Dendritic cell treated with granulocyte-macrophage colony-stimulating factor and Interleukin-4, amounts not matched to agents 40 ng/mL and 50 ng/mL, for 4 days (primary cell): ENCODE results near the gene ATG7.
"Not testable (repeated sequence)": the region's sequence is repeated elsewhere in the genome, so short reads cannot be mapped to it uniquely, and the experiment has no call there.

Experiments
- H3K27ac Mint-ChIP-seq: one replicate; pipeline ENCODE4 v1.8.0; 2022; ENCODE audit warnings: mild to moderate bottlenecking, mixed read lengths
- H3K27me3 Mint-ChIP-seq: one replicate; pipeline ENCODE4 v1.8.0; 2022; ENCODE audit warnings: mild to moderate bottlenecking, mixed read lengths
- H3K36me3 Mint-ChIP-seq: one replicate; pipeline ENCODE4 v1.8.0; 2022; ENCODE audit warnings: low read depth, mixed read lengths
- H3K4me1 Mint-ChIP-seq: one replicate; pipeline ENCODE4 v1.8.0; 2022; ENCODE audit warnings: low read depth, mixed read lengths
- H3K4me3 Mint-ChIP-seq: one replicate; pipeline ENCODE4 v1.8.0; 2022; ENCODE audit warnings: mild to moderate bottlenecking, moderate library complexity, mixed read lengths
- H3K9me3 Mint-ChIP-seq: one replicate; pipeline ENCODE4 v1.8.0; 2022; ENCODE audit warnings: mixed read lengths
- intact Hi-C: fragments of 100-400 bp; cut with micrococcal nuclease; formaldehyde crosslinking; loops from one replicate; pipeline ENCODE4 v1.15.0; 2022

The ATG7 gene

GRCh38 chr3:11480663-11481298 is 208.6 kb downstream of the ATG7 start:
- H3K9me3 Mint-ChIP-seq, result no peaks in the 10 kb centered on the region
- no peak overlapping the region for H3K4me3 Mint-ChIP-seq
- H3K27me3 Mint-ChIP-seq, result no peaks in the 10 kb centered on the region
- H3K27ac Mint-ChIP-seq, result no peak overlapping the region
- H3K4me1 Mint-ChIP-seq, result peaks cover 9% of the 10 kb centered on the region
- H3K36me3 Mint-ChIP-seq, result no peaks in the 10 kb centered on the region
- intact Hi-C loops, result no loop called here

GRCh38 chr3:11481556-11481955 is 209.4 kb downstream of the ATG7 start:
- no peak overlapping the region for H3K4me3 Mint-ChIP-seq
- peaks cover 14% of the 10 kb centered on the region for H3K4me1 Mint-ChIP-seq
- no peaks in the 10 kb centered on the region for H3K36me3 Mint-ChIP-seq
- H3K9me3 Mint-ChIP-seq, result no peaks in the 10 kb centered on the region
- no peak overlapping the region for H3K27ac Mint-ChIP-seq
- intact Hi-C loops, result no loop called here
- H3K27me3 Mint-ChIP-seq, result no peaks in the 10 kb centered on the region

GRCh38 chr3:11482021-11482420 is 209.8 kb downstream of the ATG7 start:
- Mint-ChIP-seq H3K36me3 (no peaks in the 10 kb centered on the region), H3K4me1 (peaks cover 14% of the 10 kb centered on the region), H3K9me3 (no peaks in the 10 kb centered on the region), H3K4me3 (no peak overlapping the region), H3K27ac (no peak overlapping the region), H3K27me3 (no peaks in the 10 kb centered on the region)
- intact Hi-C loops, result no loop called here

- H3K27ac Mint-ChIP-seq, H3K27me3 Mint-ChIP-seq, intact Hi-C loops, H3K4me3 Mint-ChIP-seq: not testable (repeated sequence)
- Mint-ChIP-seq H3K4me1 (peaks cover 27% of the 10 kb centered on the region), H3K36me3 (peaks cover 47% of the 10 kb centered on the region), H3K9me3 (peaks cover 32% of the 10 kb centered on the region)
Measured at GRCh38 chr3:11488356-11488755, 216.2 kb downstream of the ATG7 start.

- Mint-ChIP-seq H3K4me3 (no peak overlapping the region), H3K36me3 (peaks cover 63% of the 10 kb centered on the region), H3K27me3 (no peaks in the 10 kb centered on the region), H3K27ac (peak overlapping the region; percentile 58), H3K9me3 (peaks cover 42% of the 10 kb centered on the region), H3K4me1 (peaks cover 39% of the 10 kb centered on the region)
- intact Hi-C loops, result no loop called here
Measured at GRCh38 chr3:11494131-11494916, 222.1 kb downstream of the ATG7 start.

- Mint-ChIP-seq H3K9me3 (peaks cover 25% of the 10 kb centered on the region), H3K4me3 (no peak overlapping the region), H3K4me1 (peaks cover 39% of the 10 kb centered on the region), H3K27me3 (no peaks in the 10 kb centered on the region), H3K27ac (no peak overlapping the region), H3K36me3 (peaks cover 46% of the 10 kb centered on the region)
- intact Hi-C loops, result no loop called here
Measured at GRCh38 chr3:11495948-11496557, 223.9 kb downstream of the ATG7 start.

GRCh38 chr3:11498177-11498576 is 226.0 kb downstream of the ATG7 start:
- Mint-ChIP-seq H3K27me3 (no peaks in the 10 kb centered on the region), H3K4me1 (peaks cover 19% of the 10 kb centered on the region), H3K9me3 (peaks cover 13% of the 10 kb centered on the region), H3K27ac (no peak overlapping the region), H3K36me3 (peaks cover 25% of the 10 kb centered on the region), H3K4me3 (no peak overlapping the region)
- intact Hi-C loops, result no loop called here

- Mint-ChIP-seq H3K27ac (no peak overlapping the region), H3K27me3 (no peaks in the 10 kb centered on the region), H3K36me3 (peaks cover 20% of the 10 kb centered on the region), H3K4me3 (no peak overlapping the region), H3K4me1 (peaks cover 14% of the 10 kb centered on the region), H3K9me3 (peaks cover 8% of the 10 kb centered on the region)
- intact Hi-C loops, result no loop called here
Measured at GRCh38 chr3:11498646-11499045, 226.4 kb downstream of the ATG7 start.

- peaks cover 16% of the 10 kb centered on the region for H3K36me3 Mint-ChIP-seq
- H3K4me1 Mint-ChIP-seq, result peaks cover 9% of the 10 kb centered on the region
- intact Hi-C loops, result no loop called here
- H3K27me3 Mint-ChIP-seq, result no peaks in the 10 kb centered on the region
- H3K4me3 Mint-ChIP-seq, result no peak overlapping the region
- H3K27ac Mint-ChIP-seq, result no peak overlapping the region
- peaks cover 3% of the 10 kb centered on the region for H3K9me3 Mint-ChIP-seq
Measured at GRCh38 chr3:11499144-11499543, 226.9 kb downstream of the ATG7 start.

- H3K27me3 Mint-ChIP-seq, H3K27ac Mint-ChIP-seq, H3K4me1 Mint-ChIP-seq, H3K9me3 Mint-ChIP-seq, H3K4me3 Mint-ChIP-seq, intact Hi-C loops: not testable (repeated sequence)
- H3K36me3 Mint-ChIP-seq, result peaks cover 11% of the 10 kb centered on the region
Measured at GRCh38 chr3:11502413-11502812, 230.2 kb downstream of the ATG7 start.

GRCh38 chr3:11507719-11508118 is 235.5 kb downstream of the ATG7 start:
- Mint-ChIP-seq H3K27ac (no peak overlapping the region), H3K9me3 (no peaks in the 10 kb centered on the region), H3K4me1 (peaks cover 33% of the 10 kb centered on the region), H3K27me3 (no peaks in the 10 kb centered on the region), H3K36me3 (peaks cover 29% of the 10 kb centered on the region), H3K4me3 (no peak overlapping the region)
- intact Hi-C loops, result no loop called here

- Mint-ChIP-seq H3K9me3 (no peaks in the 10 kb centered on the region), H3K27me3 (no peaks in the 10 kb centered on the region), H3K36me3 (peaks cover 29% of the 10 kb centered on the region), H3K4me1 (peaks cover 40% of the 10 kb centered on the region), H3K27ac (no peak overlapping the region), H3K4me3 (no peak overlapping the region)
- intact Hi-C loops, result no loop called here
Measured at GRCh38 chr3:11508346-11509172, 236.4 kb downstream of the ATG7 start.

- Mint-ChIP-seq H3K9me3 (no peaks in the 10 kb centered on the region), H3K27me3 (no peaks in the 10 kb centered on the region), H3K36me3 (peaks cover 29% of the 10 kb centered on the region), H3K4me3 (no peak overlapping the region), H3K27ac (no peak overlapping the region), H3K4me1 (peaks cover 48% of the 10 kb centered on the region)
- intact Hi-C loops, result no loop called here
Measured at GRCh38 chr3:11509173-11510000, 237.2 kb downstream of the ATG7 start.
